Measurements from ENCODE around the gene ANKRD31.

- TF ChIP-seq SPI1 (IDR thresholded peaks at IDR 0.05; ENCODE audit: low read depth, low read length) (no peak), POLR2A (IDR thresholded peaks at IDR 0.05; ENCODE audit: low read depth, low read length) (no peak), POLR2AphosphoS5 (IDR thresholded peaks at IDR 0.05; ENCODE audit: low read depth, low read length) (no peak), TAF1 (IDR thresholded peaks at IDR 0.05; ENCODE audit: low read depth, low read length) (no peak), PAX5 (IDR thresholded peaks at IDR 0.05; ENCODE audit: insufficient read depth, low read length, severe bottlenecking) (no peak)
Measured at GRCh38 chr5:75052192-75053053, 184.3 kb downstream of the ANKRD31 start, which contains the start of gene GCNT4.

Measured in GM12891 (cell line).